HG03139 (cell line): ENCODE results near the gene MOB1A.

Source experiments
- ATAC-seq: cut with Tn5 transposase; IDR thresholded peaks from one replicate; pipeline ENCODE4 v1.9.1; 2021; ENCODE audit not compliant: unreplicated experiment

Gene MOB1A

GRCh38 chr2:74109551-74109950 is 69.1 kb downstream of the MOB1A start:
- no peak for ATAC-seq

GRCh38 chr2:74107071-74107470 is 71.6 kb downstream of the MOB1A start:
- no peak for ATAC-seq

- ATAC-seq: no peak
Observed at GRCh38 chr2:74105413-74105812, 73.3 kb downstream of the MOB1A start.

DNA sequence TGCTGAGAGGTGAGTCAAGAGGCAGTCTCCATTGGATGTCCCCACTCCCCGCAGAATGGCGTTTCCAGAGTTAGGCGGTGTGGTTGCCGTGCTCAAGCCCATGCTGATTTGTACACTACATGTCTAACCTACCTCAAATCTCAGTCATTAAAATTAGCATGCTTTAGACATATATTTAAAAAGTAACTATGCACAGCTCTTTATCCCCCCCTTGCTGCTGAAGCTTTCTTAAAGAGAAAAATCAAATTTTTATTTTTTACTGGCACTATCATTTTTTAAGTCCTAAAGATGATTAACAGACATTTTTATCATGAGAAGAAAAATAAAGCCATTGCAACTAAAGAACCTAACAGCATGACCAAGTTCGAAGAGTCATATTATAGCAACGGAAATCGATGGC is 73.8 kb downstream of the MOB1A start:
- no peak for ATAC-seq

- no peak for ATAC-seq
Observed at GRCh38 chr2:74103763-74104162, 74.9 kb downstream of the MOB1A start.
